Left forelimb (tissue), 1 donor: Measurements from ENCODE around the gene PTPRN.

Experiments
- DNase-seq: peaks from one replicate; pipeline ENCODE4 v3.0.0-alpha.2; 2018; ENCODE audit warnings: low spot score

PTPRN gene

GRCh38 chr2:219245148-219245898 lies 63.9 kb downstream of the PTPRN start, which contains the start of the genes GLB1L and STK16:
Gene GLB1L (minus strand): TSS chr2:219245444. CDS start chr2:219243573, 1,871 bp downstream.
Gene STK16 (plus strand): TSS chr2:219245479. CDS start chr2:219246000, 521 bp downstream.
- DNase-seq: peak; percentile 97

GRCh38 chr2:219244789-219245147 lies 64.4 kb downstream of the PTPRN start:
- DNase-seq: no peak

- no peak for DNase-seq
Measured at GRCh38 chr2:219243291-219243761, 65.9 kb downstream of the PTPRN start.
